ENCODE results near the gene BABAM1.

Gene BABAM1

GRCh38 chr19:17327068-17327653 is 59.9 kb downstream of the BABAM1 start:
- in situ Hi-C loops (cut with MboI; ENCODE audit: low pct_unique_long_range_greater_than_20kb, low sequenced_read_pairs, unreplicated experiment), result no loop called here
- no peak for TF ChIP-seq CTCF (IDR thresholded peaks at IDR 0.05; ENCODE audit: extremely low read depth, insufficient read depth, missing control alignments)
- peak; percentile 32 for DNase-seq (ENCODE audit: low spot score)

- DNase-seq (ENCODE audit: low spot score), result peak; percentile 90
These were observed 60.6 kb downstream of the BABAM1 start for GRCh38 chr19:17327654-17328516.

More at GRCh38 chr19:17327654-17328516, 60.6 kb downstream of the BABAM1 start:
- no peak for TF ChIP-seq CTCF (IDR thresholded peaks at IDR 0.05; ENCODE audit: extremely low read depth, insufficient read depth, missing control alignments)
- in situ Hi-C loops (cut with MboI; ENCODE audit: low pct_unique_long_range_greater_than_20kb, low sequenced_read_pairs, unreplicated experiment), result no loop called here
